Fibroblast of the conjunctiva (primary cell): Measurements from ENCODE around the gene OR5D18.
"Not testable (repeated sequence)": the region's sequence is repeated elsewhere in the genome, so short reads cannot be mapped to it uniquely, and the experiment has no call there.

Source experiments
- DNase-seq: peaks from one replicate; pipeline ENCODE4 v3.0.0-alpha.2; 2010; ENCODE audit warnings: low read depth

The OR5D18 gene

DNA sequence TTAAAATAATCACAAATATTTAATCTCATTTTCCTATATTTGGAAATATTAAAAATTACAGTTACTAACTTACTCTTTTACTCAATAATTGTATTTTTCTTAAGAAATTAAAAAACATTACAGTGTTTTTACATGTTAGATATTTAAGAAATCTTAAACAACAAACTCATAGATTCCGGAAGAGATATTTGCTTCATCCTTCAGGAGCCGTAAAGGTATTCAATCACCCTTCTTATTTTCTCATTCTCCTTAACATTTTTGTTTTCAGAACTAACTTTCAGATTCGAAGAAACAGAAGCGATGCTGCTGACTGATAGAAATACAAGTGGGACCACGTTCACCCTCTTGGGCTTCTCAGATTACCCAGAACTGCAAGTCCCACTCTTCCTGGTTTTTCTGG is at the start of gene OR5D18:
TSS of gene OR5D18 (plus strand) at position 301 of the 400 bp plus-strand sequence. CDS start at position 301, 0 bp downstream.
- no peak for DNase-seq

GRCh38 chr11:55773138-55773537 is 46.3 kb upstream of the OR5D18 start, which contains the start of gene OR5D13:
Gene OR5D13 (plus strand): TSS chr11:55773438. CDS start chr11:55773438, 0 bp downstream.
- DNase-seq, result no peak

- DNase-seq, result no peak
Measured at GRCh38 chr11:55791606-55792005, 27.8 kb upstream of the OR5D18 start.

- no peak for DNase-seq
Measured at GRCh38 chr11:55793321-55793720, 26.1 kb upstream of the OR5D18 start.

GRCh38 chr11:55795256-55795655 is 24.2 kb upstream of the OR5D18 start, which contains the start of gene OR5D14:
Gene OR5D14 (plus strand): TSS chr11:55795556. CDS start chr11:55795556, 0 bp downstream.
- DNase-seq, result no peak

- no peak for DNase-seq
Measured at GRCh38 chr11:55806248-55806647, 13.2 kb upstream of the OR5D18 start.

DNA sequence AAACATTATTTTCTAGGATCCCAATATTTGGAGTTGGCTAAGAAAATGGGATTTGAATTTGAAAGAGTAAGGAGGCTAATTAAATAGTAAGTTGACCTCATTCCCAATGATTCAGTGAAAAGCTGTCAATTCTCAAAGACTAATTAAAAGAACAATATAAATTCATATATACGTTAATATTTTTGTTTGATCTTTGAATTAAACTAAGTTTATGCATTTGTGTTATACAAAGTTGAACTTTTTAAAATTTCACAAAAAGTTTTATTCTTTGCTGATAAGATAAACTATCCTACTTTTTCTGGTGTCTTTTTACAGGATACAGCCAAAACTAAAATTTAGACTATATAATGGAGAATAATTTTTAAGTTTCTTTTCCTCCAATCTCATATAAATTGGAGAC is 8.4 kb upstream of the OR5D18 start, which contains the start of gene OR5L1:
TSS of gene OR5L1 (plus strand) at position 301 of the 400 bp plus-strand sequence. CDS start 100 bp downstream, outside the sequence.
- no peak for DNase-seq

GRCh38 chr11:55826919-55827318 is 7.5 kb downstream of the OR5D18 start, which contains the start of gene OR5L2:
Gene OR5L2 (plus strand): TSS chr11:55827219. CDS start chr11:55827219, 0 bp downstream.
- DNase-seq, result no peak

GRCh38 chr11:55838452-55838851 is 19.0 kb downstream of the OR5D18 start, which contains the start of gene OR5D16:
Gene OR5D16 (plus strand): TSS chr11:55838752. CDS start chr11:55838752, 0 bp downstream.
- no peak for DNase-seq

DNA sequence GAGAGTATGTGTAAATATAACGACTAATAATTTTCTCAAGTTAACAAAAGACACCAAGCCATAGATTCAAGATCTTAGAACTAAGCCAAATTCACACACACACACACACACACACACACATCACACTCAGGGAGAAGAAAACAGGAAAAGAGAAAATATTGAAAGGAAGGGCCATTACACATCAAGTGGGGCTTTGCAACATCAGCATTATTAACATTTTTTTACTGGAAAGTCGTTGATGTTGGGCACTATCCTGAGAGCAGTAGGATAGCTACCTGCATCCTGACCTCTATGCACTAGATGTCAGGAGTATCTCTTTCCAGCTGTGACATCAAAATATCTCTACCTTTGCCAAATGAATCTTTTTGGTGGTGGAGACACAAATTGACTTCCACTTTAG is 28.0 kb downstream of the OR5D18 start:
- DNase-seq, result no peak

- DNase-seq, result no peak
Measured at GRCh38 chr11:55849037-55849436, 29.6 kb downstream of the OR5D18 start.

GRCh38 chr11:55852141-55852540 is 32.7 kb downstream of the OR5D18 start:
- DNase-seq, result no peak

DNA sequence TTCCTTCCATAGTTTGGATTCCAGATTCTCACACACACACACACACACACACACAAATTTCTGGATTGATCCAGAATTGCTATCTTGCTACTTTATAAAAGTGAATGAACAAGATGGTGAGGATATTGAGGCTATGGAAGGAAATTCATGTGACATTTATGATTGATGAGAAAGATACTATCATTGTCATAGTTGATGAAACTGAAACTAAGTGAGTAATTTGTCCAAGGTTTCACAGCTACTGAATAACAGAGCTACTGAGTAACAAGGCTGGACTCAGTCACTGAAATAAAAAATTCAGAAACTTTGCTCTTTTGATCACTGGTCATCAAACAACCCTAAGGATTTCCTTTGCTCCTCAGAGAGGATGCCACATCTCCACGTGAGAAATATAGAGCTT is 35.3 kb downstream of the OR5D18 start:
- DNase-seq, result no peak

DNA sequence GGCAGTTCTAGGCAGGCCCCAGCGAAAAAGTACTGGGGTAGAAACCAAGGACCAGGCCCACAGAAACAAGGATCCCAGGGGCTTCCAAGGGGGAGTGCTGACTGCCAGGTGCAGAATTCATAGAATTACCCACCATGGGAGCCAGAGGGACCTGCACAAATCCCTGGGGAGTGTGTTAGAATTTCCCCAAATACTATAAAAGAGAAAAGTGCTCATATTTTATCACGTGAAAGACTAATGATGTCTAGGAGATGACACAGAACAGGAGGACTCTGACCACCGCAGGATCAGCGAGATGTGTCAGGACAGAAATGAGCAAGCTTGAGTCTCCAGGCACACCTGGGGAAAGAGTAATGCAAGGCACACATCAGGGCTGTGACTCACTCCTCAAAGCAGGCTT is 47.9 kb downstream of the OR5D18 start:
- not testable (repeated sequence) for DNase-seq
